H1 (cell line): ENCODE measurements around the gene CA5A. TPM values are rescaled to one million over a fixed set of nuclear protein-coding genes. Genes with fewer than 3 reads are reported as not detected.

Source experiments
- CTCF ChIA-PET: fragments of 300-600 bp; sonication (Branson Sonifier 250); formaldehyde crosslinking; loops from one replicate; lab custom pipeline; 2021; ENCODE audit not compliant: partially characterized antibody; lab: Charles Lee
- POLR2A ChIA-PET: fragments of 300-600 bp; sonication (Branson Sonifier 250); formaldehyde crosslinking; loops from one replicate; lab custom pipeline; 2021; ENCODE audit warnings: inconsistent platforms; ENCODE audit not compliant: partially characterized antibody; lab: Charles Lee
- DNase-seq, 2 experiments: peaks; one replicate each; pipeline versions ENCODE4 v3.0.0 to v3.0.0-alpha.2; 2010 to 2022; ENCODE audit warnings: low spot score in 2 of 2, low read depth in 1 of 2, mixed read lengths in 1 of 2
- FAIRE-seq: peaks from 2 replicates; lab custom pipeline; 2011; peaks lifted over from hg19 to GRCh38; lab: Jason Lieb, UNC
- H2AFZ ChIP-seq: 2 replicates; pipeline ENCODE4 v1.8.1; 2012; ENCODE audit warnings: low read length, inconsistent platforms
- H2AK5ac ChIP-seq: 2 replicates; pipeline ENCODE4 v1.6.1; 2013; ENCODE audit warnings: low read depth, low read length
- H2BK120ac ChIP-seq: replicated peaks from 2 replicates; pipeline ENCODE3; 2013; ENCODE audit warnings: low read depth, low read length, inconsistent platforms
- H2BK12ac ChIP-seq: 2 replicates; pipeline ENCODE4 v1.6.1; 2013; ENCODE audit warnings: low read depth, low read length
- H2BK15ac ChIP-seq: 2 replicates; pipeline ENCODE4 v1.6.1; 2013; ENCODE audit warnings: low read length
- H2BK20ac ChIP-seq: 2 replicates; pipeline ENCODE4 v1.6.1; 2013; ENCODE audit warnings: low read length
- H2BK5ac ChIP-seq: 2 replicates; pipeline ENCODE4 v1.6.1; 2013; ENCODE audit warnings: low read depth, low read length
- H3K14ac ChIP-seq: 2 replicates; pipeline ENCODE4 v1.6.1; 2013; ENCODE audit warnings: inconsistent platforms; ENCODE audit not compliant: insufficient read length
- H3K18ac ChIP-seq: 2 replicates; pipeline ENCODE4 v1.6.1; 2013; ENCODE audit warnings: low read length; ENCODE audit errors: extremely low read depth
- H3K23ac ChIP-seq: 2 replicates; pipeline ENCODE4 v1.6.1; 2013; ENCODE audit warnings: inconsistent platforms; ENCODE audit not compliant: insufficient read length
- H3K23me2 ChIP-seq: 2 replicates; pipeline ENCODE4 v1.6.1; 2013; ENCODE audit warnings: low read depth, low read length
- H3K27ac ChIP-seq: 2 replicates; pipeline ENCODE4 v1.6.1; 2011; ENCODE audit warnings: low read depth, low read length, inconsistent platforms
- H3K27me3 ChIP-seq, 4 experiments: replicated peaks in 1 of 4; 1 replicate in 1 of 4; 2 replicates in 3 of 4; pipeline versions ENCODE4 v1.6.1 to v1.8.1; 2011 to 2013; ENCODE audit warnings: low read length in 3 of 4, mild to moderate bottlenecking in 3 of 4, inconsistent platforms in 2 of 4, mixed read lengths in 2 of 4, moderate library complexity in 1 of 4; ENCODE audit not compliant: control insufficient read depth in 3 of 4, insufficient read depth in 3 of 4; ENCODE audit errors: extremely low read depth in 1 of 4
- H3K36me3 ChIP-seq, 4 experiments: 2 replicates each; pipeline versions ENCODE4 v1.6.1 to v1.8.1; 2011 to 2013; ENCODE audit warnings: mild to moderate bottlenecking in 4 of 4, low read length in 3 of 4, moderate library complexity in 2 of 4, control low read depth in 1 of 4, inconsistent platforms in 1 of 4; ENCODE audit not compliant: insufficient read depth in 4 of 4, control insufficient read depth in 2 of 4
- H3K4ac ChIP-seq: replicated peaks from 2 replicates; pipeline ENCODE3; 2013; ENCODE audit warnings: low read length, low read depth, mixed read lengths, inconsistent platforms; ENCODE audit not compliant: insufficient read length
- H3K4me1 ChIP-seq, 4 experiments: replicated peaks in 1 of 4; 1 replicate in 1 of 4; 2 replicates in 3 of 4; pipeline versions ENCODE4 v1.6.1 to v1.8.1; 2011 to 2013; ENCODE audit warnings: low read length in 3 of 4, inconsistent platforms in 2 of 4, mixed read lengths in 1 of 4; ENCODE audit not compliant: insufficient read depth in 4 of 4, control insufficient read depth in 3 of 4
- H3K4me2 ChIP-seq, 2 experiments: 2 replicates each; pipeline versions ENCODE4 v1.6.1 to v1.8.1; 2011 to 2013; ENCODE audit warnings: low read depth in 2 of 2, low read length in 2 of 2, control low read depth in 1 of 2, inconsistent platforms in 1 of 2, mild to moderate bottlenecking in 1 of 2; ENCODE audit not compliant: insufficient read depth in 1 of 2
- H3K4me3 ChIP-seq, 4 experiments: fragments of 200-600, 300-600 bp in 1 of 4; sonication (generic), shearing (Covaris generic), sonication (Bioruptor Twin) in 1 of 4; 2 replicates each; pipeline versions ENCODE4 v1.5.1 to v1.8.1; 2011 to 2016; ENCODE audit warnings: low read length in 4 of 4, low read depth in 3 of 4, control low read depth in 2 of 4, inconsistent platforms in 2 of 4, mild to moderate bottlenecking in 2 of 4, mixed read lengths in 1 of 4, moderate library complexity in 1 of 4; ENCODE audit not compliant: insufficient read depth in 2 of 4; ENCODE audit errors: extremely low read depth in 1 of 4
- H3K56ac ChIP-seq: replicated peaks from 2 replicates; pipeline ENCODE3; 2013; ENCODE audit warnings: low read depth, mild to moderate bottlenecking, mixed read lengths, low read length, inconsistent platforms; ENCODE audit not compliant: insufficient read length
- H3K79me1 ChIP-seq: 2 replicates; pipeline ENCODE4 v1.6.1; 2013; ENCODE audit warnings: low read depth, low read length, control low read depth
- H3K79me2 ChIP-seq, 2 experiments: 2 replicates each; pipeline versions ENCODE4 v1.6.1 to v1.8.1; 2012 to 2013; ENCODE audit warnings: low read length in 2 of 2, mild to moderate bottlenecking in 2 of 2, inconsistent platforms in 1 of 2; ENCODE audit not compliant: insufficient read depth in 2 of 2, control insufficient read depth in 1 of 2
- H3K9ac ChIP-seq, 4 experiments: replicated peaks in 1 of 4; 1 replicate in 1 of 4; 2 replicates in 3 of 4; pipeline versions ENCODE4 v1.6.1 to v1.8.1; 2011 to 2013; ENCODE audit warnings: low read depth in 3 of 4, low read length in 3 of 4, control low read depth in 2 of 4, mild to moderate bottlenecking in 2 of 4, moderate library complexity in 2 of 4, inconsistent platforms in 1 of 4; ENCODE audit errors: extremely low read depth in 1 of 4
- H3K9me3 ChIP-seq, 2 experiments: 2 replicates each; pipeline versions ENCODE4 v1.6.1 to v1.8.1; 2012 to 2013; ENCODE audit warnings: mild to moderate bottlenecking in 2 of 2, moderate library complexity in 2 of 2, control low read depth in 1 of 2, inconsistent platforms in 1 of 2, low read depth in 1 of 2, low read length in 1 of 2, mixed read lengths in 1 of 2; ENCODE audit not compliant: insufficient read depth in 2 of 2
- H4K20me1 ChIP-seq, 2 experiments: replicated peaks in 1 of 2; 2 replicates each; pipeline versions ENCODE3 to v1.8.1; 2011 to 2013; ENCODE audit warnings: inconsistent platforms in 2 of 2, low read length in 2 of 2, mild to moderate bottlenecking in 1 of 2; ENCODE audit not compliant: insufficient read depth in 2 of 2, control insufficient read depth in 1 of 2
- H4K5ac ChIP-seq: 2 replicates; pipeline ENCODE4 v1.6.1; 2013; ENCODE audit warnings: low read length, low read depth, mixed read lengths, inconsistent platforms; ENCODE audit not compliant: insufficient read length
- H4K8ac ChIP-seq: 2 replicates; pipeline ENCODE4 v1.8.0; 2013; ENCODE audit warnings: mild to moderate bottlenecking, moderate library complexity, low read length, inconsistent platforms; ENCODE audit not compliant: insufficient read depth; ENCODE audit errors: extremely low read depth
- H4K91ac ChIP-seq: replicated peaks from 2 replicates; pipeline ENCODE3; 2013; ENCODE audit warnings: low read length, mixed read lengths, inconsistent platforms; ENCODE audit not compliant: insufficient read length
- ATF3 ChIP-seq: IDR thresholded peaks from 2 replicates; pipeline ENCODE4 v1.6.1; 2011; ENCODE audit warnings: low read depth, mild to moderate bottlenecking, low read length; ENCODE audit not compliant: insufficient read depth
- BRCA1 ChIP-seq: IDR thresholded peaks from 2 replicates; pipeline ENCODE4 v1.6.1; 2012; ENCODE audit warnings: low read depth, low read length, improper control_type of control experiment
- CBX5 ChIP-seq: fragments of 300-800, 300-1000 bp; sonication (generic); IDR thresholded peaks from 2 replicates; pipeline ENCODE4 v1.7.1; 2016; ENCODE audit warnings: antibody characterized with exemption, low read length, low read depth
- CREB1 ChIP-seq: IDR thresholded peaks from 2 replicates; pipeline ENCODE4 v1.6.1; 2012; ENCODE audit warnings: inconsistent platforms
- CTBP2 ChIP-seq: IDR thresholded peaks from 2 replicates; pipeline ENCODE4 v1.7.0; 2011; ENCODE audit warnings: borderline replicate concordance, mild to moderate bottlenecking, moderate library complexity, mixed read lengths, low read length; ENCODE audit not compliant: insufficient read depth, insufficient read length
- FOSL1 ChIP-seq: IDR thresholded peaks from 2 replicates; pipeline ENCODE4 v1.6.1; 2011; ENCODE audit warnings: mild to moderate bottlenecking, low read depth, low read length, moderate library complexity; ENCODE audit not compliant: insufficient read depth
- GABPA ChIP-seq: IDR thresholded peaks from 2 replicates; pipeline ENCODE4 v1.6.1; 2011; ENCODE audit warnings: mild to moderate bottlenecking, low read length, moderate library complexity, borderline replicate concordance; ENCODE audit not compliant: insufficient read depth
- JUND ChIP-seq: IDR thresholded peaks from 2 replicates; pipeline ENCODE4 v1.6.1; 2011; ENCODE audit warnings: mild to moderate bottlenecking, improper control_type of control experiment, low read length
- NANOG ChIP-seq: IDR thresholded peaks from 2 replicates; pipeline ENCODE4 v1.6.1; 2011; ENCODE audit warnings: low read length, low read depth, mild to moderate bottlenecking, inconsistent platforms; ENCODE audit not compliant: insufficient read depth, poor library complexity, severe bottlenecking
- SAP30 ChIP-seq: fragments of 300-600 bp; sonication (generic); IDR thresholded peaks from 2 replicates; pipeline ENCODE4 v1.7.1; 2012; ENCODE audit warnings: low read length, moderate library complexity, mild to moderate bottlenecking, inconsistent platforms; ENCODE audit not compliant: insufficient read depth, insufficient replicate concordance
- TEAD4 ChIP-seq: IDR thresholded peaks from 2 replicates; pipeline ENCODE4 v1.6.1; 2012; ENCODE audit warnings: low read depth, low read length, inconsistent platforms, mixed read lengths
- WGBS, 2 experiments: shearing (Covaris generic) in 1 of 2; methylation state at CpG; one replicate each; pipeline versions ENCODE4 v1.1.6 to v1.1.7; 2013 to 2015; ENCODE audit warnings: low lambda C conversion rate in 2 of 2, mixed read lengths in 2 of 2, inconsistent platforms in 1 of 2, low coverage in 1 of 2, missing lambda C conversion rate in 1 of 2; ENCODE audit not compliant: insufficient replicate concordance in 2 of 2, insufficient coverage in 1 of 2, insufficient read length in 1 of 2; ENCODE audit errors: extremely low coverage in 1 of 2, missing lambda C conversion rate in 1 of 2; 5-methylcytosine and 5-hydroxymethylcytosine counted together
- polyA plus RNA-seq, 7 experiments: library from polyadenylated mRNA; depleted of rRNA in 3 of 7; stranded (reverse) in 5 of 7; unstranded in 2 of 7; fragments of >200 nt in 5 of 7; fragments of 200-250 nt in 2 of 7; gene quantifications; 1 replicate in 5 of 7; 2 replicates in 1 of 7; 4 replicates in 1 of 7; pipeline versions ENCODE4 v1.2.1 to v1.2.3, GENCODE V29; 2011 to 2013; ENCODE audit warnings: missing spikeins in 2 of 7, mixed read lengths in 2 of 7
- total RNA-seq: library from RNA; stranded (reverse); fragmentation: NEBNext Ultra II Directional; extraction: Animal tissue kit (Norgen Biotek cat#: 25700); gene quantifications from 2 replicates; pipeline ENCODE4 v1.2.1, GENCODE V29; 2021

Gene CA5A
- total and polyA plus RNA-seq, 2 of the 8 experiments (the other 6 are each of a cell fraction or from before 2014, with no cell fraction given): not detected

DNA sequence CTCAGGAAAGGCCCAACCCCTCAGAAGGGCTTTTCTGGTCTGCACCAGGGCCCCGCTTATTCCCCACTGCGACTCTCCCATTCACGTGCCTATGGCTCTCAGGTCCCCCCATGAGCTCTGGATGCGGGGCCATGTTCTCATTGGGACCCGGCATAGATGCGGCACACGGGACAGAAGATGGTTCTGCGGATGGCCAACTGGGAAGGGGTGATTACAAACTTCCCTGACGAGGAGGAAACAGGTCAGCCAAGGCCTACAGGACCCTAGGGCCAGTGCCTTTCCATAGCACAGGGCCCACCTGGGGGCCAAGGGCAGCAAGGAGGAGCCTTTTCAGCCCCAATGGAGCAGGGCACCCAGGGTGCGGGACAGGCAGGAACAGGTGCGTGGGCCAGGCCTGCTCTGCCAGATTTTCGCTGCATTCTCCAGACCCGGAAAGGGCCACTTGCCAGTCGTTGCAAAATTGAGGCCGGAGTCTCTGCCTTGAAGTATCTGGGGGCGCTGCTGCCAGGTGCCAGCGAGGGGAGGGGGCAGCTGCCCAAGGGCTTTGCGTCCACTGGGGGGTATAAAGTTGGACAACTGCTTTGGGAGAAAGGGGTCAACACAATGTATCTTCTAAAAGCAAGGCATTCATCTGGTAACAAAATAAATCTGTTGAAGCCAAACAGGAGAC lies 87.5 kb downstream of the CA5A start:
- peaks cover 0 to 74% of the 10 kb centered on the region in 2 experiments; a peak in 3 of 4 replicates for H3K79me2 ChIP-seq
- no peak overlapping the region for H3K9ac ChIP-seq
- no peak overlapping the region for H3K14ac ChIP-seq
- H4K5ac ChIP-seq: no peak overlapping the region
- FAIRE-seq (no peak), DNase-seq (no peak)
- H4K8ac ChIP-seq: peak overlapping the region; percentile 78; the same call in 1 of the 2 replicates
- no peak overlapping the region for H3K27ac ChIP-seq
- no peak overlapping the region for H2BK12ac ChIP-seq
- no peak overlapping the region for H2AFZ ChIP-seq
- CTCF ChIA-PET: interaction anchor here (0.7 to 9.1 kb wide), 27 partner anchors 10 to 85 kb away, joined by 3 to 181 read pairs (median 14); partner anchors contain the start of gene SLC7A5
- H2BK120ac ChIP-seq: no peak overlapping the region
- H3K4me2 ChIP-seq: no peak overlapping the region
- no peak overlapping the region for H2AK5ac ChIP-seq
- POLR2A ChIA-PET: interaction anchor here (0.8 to 27.1 kb wide), 10 partner anchors 9 to 102 kb away, joined by 3 to 507 read pairs (median 6); partner anchors contain the start of genes BANP and SLC7A5
- peaks cover 6% of the 10 kb centered on the region for H3K79me1 ChIP-seq
- peaks cover 13 to 29% (median 16%) of the 10 kb centered on the region in 4 experiments; a peak in 7 of 8 replicates for H3K36me3 ChIP-seq
- H4K20me1 ChIP-seq: peaks cover 14 to 17% of the 10 kb centered on the region in 2 experiments
- H3K27me3 ChIP-seq: no peaks in the 10 kb centered on the region
- 94% methylated on average over 18 of the region's 18 CpGs; no CpG with 5 or more reads in 1 of the 2 experiments for WGBS, 2 experiments
- H2BK20ac ChIP-seq: no peak overlapping the region
- H2BK5ac ChIP-seq: 0 out of 2 replicates have a peak overlapping the region, but pooled peaks have one; percentile 61
- H3K4me3 ChIP-seq: no peak overlapping the region
- H2BK15ac ChIP-seq: no peak overlapping the region
- no peak overlapping the region for H3K56ac ChIP-seq
- no peaks in the 10 kb centered on the region for H3K9me3 ChIP-seq
- H3K23ac ChIP-seq: no peak overlapping the region
- no peak overlapping the region for H3K4ac ChIP-seq
- H3K23me2 ChIP-seq: no peaks in the 10 kb centered on the region
- H3K18ac ChIP-seq: peak overlapping the region; percentile 32; the same call in 1 of the 2 replicates
- peaks cover 16 to 40% (median 27%) of the 10 kb centered on the region in 4 experiments for H3K4me1 ChIP-seq
- H4K91ac ChIP-seq: no peak overlapping the region
- TF ChIP-seq SAP30 (no peak), NANOG (no peak), GABPA (no peak), JUND (no peak), TEAD4 (no peak), BRCA1 (no peak), CBX5 (no peak), CTBP2 (no peak), ATF3 (no peak), CREB1 (no peak), FOSL1 (no peak)
